ENCODE measurements around the gene GCA. TPM values are rescaled to one million over a fixed set of nuclear protein-coding genes. Genes with fewer than 3 reads are reported as not detected.

GCA gene
- 32.9 and 33.8 TPM in 2 replicates for total RNA-seq (2014; rRNA removed; shearing (Covaris generic))

- DNase-seq (ENCODE audit: low spot score), result peak; percentile 98
These were observed at the start of gene GCA for GRCh38 chr2:162343824-162344616. TSS of gene GCA (plus strand) at chr2:162344132. CDS start at chr2:162344249, 117 bp downstream.

GRCh38 chr2:162295009-162295408, 48.9 kb upstream of the GCA start:
- no peak for DNase-seq (ENCODE audit: low spot score)

- DNase-seq (ENCODE audit: low spot score), result peak; percentile 84
These were observed 45.9 kb upstream of the GCA start for GRCh38 chr2:162297925-162298552.

GRCh38 chr2:162298669-162299335, 45.1 kb upstream of the GCA start:
- DNase-seq (ENCODE audit: low spot score), result no peak

- no peak for DNase-seq (ENCODE audit: low spot score)
These were observed 43.7 kb upstream of the GCA start for GRCh38 chr2:162300266-162300665.

- DNase-seq (ENCODE audit: low spot score), result peak; percentile 84
These were observed 42.7 kb upstream of the GCA start for GRCh38 chr2:162301151-162301804.

- no peak for DNase-seq (ENCODE audit: low spot score)
These were observed 42.1 kb upstream of the GCA start for GRCh38 chr2:162301877-162302276.

- no peak for DNase-seq (ENCODE audit: low spot score)
These were observed 38.0 kb upstream of the GCA start for GRCh38 chr2:162305901-162306300.

GRCh38 chr2:162308747-162309503, 35.0 kb upstream of the GCA start:
- DNase-seq (ENCODE audit: low spot score), result peak; percentile 15

- DNase-seq (ENCODE audit: low spot score), result no peak
These were observed 31.1 kb upstream of the GCA start for GRCh38 chr2:162312853-162313252.

- DNase-seq (ENCODE audit: low spot score), result no peak
These were observed 28.0 kb upstream of the GCA start for GRCh38 chr2:162315938-162316337.

- no peak for DNase-seq (ENCODE audit: low spot score)
These were observed 27.3 kb upstream of the GCA start for GRCh38 chr2:162316590-162316989.

GRCh38 chr2:162317058-162317742, 26.7 kb upstream of the GCA start:
- DNase-seq (ENCODE audit: low spot score), result no peak

GRCh38 chr2:162317861-162318327, 26.0 kb upstream of the GCA start:
- peak; percentile 65 for DNase-seq (ENCODE audit: low spot score)

- peak; percentile 91 for DNase-seq (ENCODE audit: low spot score)
These were observed 25.4 kb upstream of the GCA start, which contains the start of gene IFIH1 for GRCh38 chr2:162318328-162319180. TSS of gene IFIH1 (minus strand) at chr2:162318684. CDS start at chr2:162318307, 377 bp downstream.

- DNase-seq (ENCODE audit: low spot score), result no peak
These were observed 22.9 kb upstream of the GCA start for GRCh38 chr2:162320864-162321517.

- DNase-seq (ENCODE audit: low spot score), result no peak
These were observed 19.0 kb upstream of the GCA start for GRCh38 chr2:162324953-162325352.

- DNase-seq (ENCODE audit: low spot score), result no peak
These were observed 16.7 kb upstream of the GCA start for GRCh38 chr2:162327134-162327769.

Measured in HT-29 (cell line).